SJSA1 (cell line): ENCODE data around the gene KNDC1. TPM values are rescaled to one million over a fixed set of nuclear protein-coding genes. Genes with fewer than 3 reads are reported as not detected.

Experiments
- DNase-seq, 2 experiments: peaks; one replicate each; pipeline ENCODE4 v3.0.0-alpha.2; 2015 to 2020; ENCODE audit warnings: low spot score in 2 of 2, low read depth in 1 of 2
- H3K27ac ChIP-seq: fragments of 250-450 bp; sonication (Bioruptor Pico); 2 replicates; pipeline ENCODE4 v1.5.1; 2020; ENCODE audit warnings: mild to moderate bottlenecking, moderate library complexity
- H3K27me3 ChIP-seq: fragments of 250-450 bp; sonication (Bioruptor Pico); replicated peaks from 2 replicates; pipeline ENCODE4 v1.5.1; 2020; ENCODE audit warnings: mild to moderate bottlenecking, moderate library complexity
- H3K36me3 ChIP-seq: fragments of 250-450 bp; sonication (Bioruptor Pico); 2 replicates; pipeline ENCODE4 v1.5.1; 2020; ENCODE audit warnings: mild to moderate bottlenecking
- H3K4me1 ChIP-seq: fragments of 250-450 bp; sonication (Bioruptor Pico); replicated peaks from 2 replicates; pipeline ENCODE4 v1.6.1; 2021; ENCODE audit warnings: mild to moderate bottlenecking
- H3K4me3 ChIP-seq: fragments of 250-450 bp; sonication (Bioruptor Pico); 2 replicates; pipeline ENCODE4 v1.5.1; 2020; ENCODE audit warnings: mild to moderate bottlenecking
- H3K9me3 ChIP-seq: fragments of 250-450 bp; sonication (Bioruptor Pico); replicated peaks from 2 replicates; pipeline ENCODE4 v1.5.1; 2020; ENCODE audit warnings: mild to moderate bottlenecking
- total RNA-seq: library from RNA; depleted of rRNA; stranded (reverse); fragments of >200 nt; shearing (Covaris generic); gene quantifications from 2 replicates; pipeline ENCODE4 v1.2.3, GENCODE V29; 2014

KNDC1 gene
- total RNA-seq, 1 experiment from 2014 or later, result 0.11 TPM

DNA sequence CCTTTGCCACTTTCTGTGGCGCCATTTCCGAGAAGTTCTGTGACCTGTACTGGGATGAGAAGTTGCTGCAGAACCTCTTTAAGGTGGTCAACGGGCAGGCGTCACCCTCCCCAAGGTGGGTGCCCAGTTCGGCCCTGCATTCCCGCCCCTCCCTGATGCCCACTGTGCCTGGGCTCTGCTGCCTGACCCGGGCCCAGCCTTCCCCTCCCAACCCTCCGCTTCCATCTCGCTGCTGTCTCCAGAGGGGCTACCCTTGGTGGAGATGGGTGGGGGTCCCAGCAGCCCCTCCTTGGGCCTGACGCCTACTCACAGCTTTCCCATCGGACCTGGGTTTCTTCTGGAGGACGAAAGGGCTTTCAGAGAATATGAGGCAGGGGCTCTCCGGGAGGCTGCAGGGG is 39.5 kb downstream of the KNDC1 start:
- no peaks in the 10 kb centered on the region for H3K36me3 ChIP-seq
- no peak overlapping the region for H3K4me3 ChIP-seq
- H3K27ac ChIP-seq, result no peak overlapping the region
- no peak for DNase-seq
- no peaks in the 10 kb centered on the region for H3K4me1 ChIP-seq
- H3K27me3 ChIP-seq, result peaks cover 16% of the 10 kb centered on the region
- H3K9me3 ChIP-seq, result no peaks in the 10 kb centered on the region

DNA sequence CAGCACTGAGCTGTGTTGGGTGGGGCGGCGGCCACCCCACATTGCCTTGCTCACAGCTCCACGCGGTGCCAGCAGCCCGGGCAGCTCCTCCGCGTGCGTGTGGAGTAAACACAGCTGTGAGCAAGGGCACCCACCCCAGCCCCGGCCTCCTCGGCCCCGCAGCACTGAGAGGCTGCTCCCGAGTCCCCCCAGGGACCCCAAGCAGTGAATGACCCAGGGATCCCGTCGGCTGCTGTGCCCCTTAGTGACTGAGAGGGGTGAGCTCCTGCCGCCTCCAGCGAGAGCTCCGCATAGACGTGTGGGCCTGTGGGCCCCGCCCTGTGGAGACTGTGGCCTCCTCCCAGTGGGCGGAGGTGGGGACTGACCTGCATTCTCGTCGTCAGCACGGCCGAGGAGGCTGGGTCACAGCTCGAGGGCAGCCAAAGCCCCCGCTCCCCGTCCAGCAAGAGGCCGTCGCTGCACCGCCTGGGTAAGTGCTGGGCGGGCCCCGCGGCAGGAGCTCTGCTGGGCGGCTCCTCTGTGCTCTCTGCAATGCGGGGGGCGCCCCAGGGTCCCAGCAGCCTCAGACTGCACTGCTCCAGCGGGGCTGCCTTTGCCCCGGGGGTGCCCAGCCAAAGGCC is 40.1 kb downstream of the KNDC1 start:
- Histone ChIP-seq H3K27ac (no peak overlapping the region), H3K4me1 (no peaks in the 10 kb centered on the region), H3K9me3 (no peaks in the 10 kb centered on the region), H3K4me3 (no peak overlapping the region), H3K27me3 (peaks cover 16% of the 10 kb centered on the region), H3K36me3 (no peaks in the 10 kb centered on the region)
- DNase-seq, result no peak

DNA sequence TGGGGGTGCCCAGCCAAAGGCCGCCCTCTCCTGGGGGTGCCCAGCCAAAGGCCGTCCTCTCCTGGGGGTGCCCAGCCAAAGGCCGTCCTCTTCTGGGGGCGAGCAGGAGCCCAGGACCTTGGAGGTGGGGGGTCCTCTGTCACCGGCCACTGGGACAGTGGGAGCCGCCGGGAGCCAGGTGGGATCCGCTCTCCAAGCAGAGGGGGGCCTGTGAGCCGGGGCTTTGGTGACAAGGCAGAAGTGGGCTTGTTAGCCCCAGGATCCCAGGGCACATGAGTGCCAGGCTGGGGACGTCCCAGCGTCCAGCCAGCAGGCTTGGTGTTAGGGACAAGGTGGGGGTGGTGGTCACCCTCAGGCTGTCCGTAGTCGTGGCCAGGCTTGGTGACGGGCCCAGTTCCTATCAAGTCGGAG is 40.6 kb downstream of the KNDC1 start:
- Histone ChIP-seq H3K27me3 (peaks cover 20% of the 10 kb centered on the region), H3K36me3 (no peaks in the 10 kb centered on the region), H3K9me3 (no peaks in the 10 kb centered on the region), H3K4me1 (no peaks in the 10 kb centered on the region), H3K4me3 (no peak overlapping the region), H3K27ac (no peak overlapping the region)
- DNase-seq, result no peak

DNA sequence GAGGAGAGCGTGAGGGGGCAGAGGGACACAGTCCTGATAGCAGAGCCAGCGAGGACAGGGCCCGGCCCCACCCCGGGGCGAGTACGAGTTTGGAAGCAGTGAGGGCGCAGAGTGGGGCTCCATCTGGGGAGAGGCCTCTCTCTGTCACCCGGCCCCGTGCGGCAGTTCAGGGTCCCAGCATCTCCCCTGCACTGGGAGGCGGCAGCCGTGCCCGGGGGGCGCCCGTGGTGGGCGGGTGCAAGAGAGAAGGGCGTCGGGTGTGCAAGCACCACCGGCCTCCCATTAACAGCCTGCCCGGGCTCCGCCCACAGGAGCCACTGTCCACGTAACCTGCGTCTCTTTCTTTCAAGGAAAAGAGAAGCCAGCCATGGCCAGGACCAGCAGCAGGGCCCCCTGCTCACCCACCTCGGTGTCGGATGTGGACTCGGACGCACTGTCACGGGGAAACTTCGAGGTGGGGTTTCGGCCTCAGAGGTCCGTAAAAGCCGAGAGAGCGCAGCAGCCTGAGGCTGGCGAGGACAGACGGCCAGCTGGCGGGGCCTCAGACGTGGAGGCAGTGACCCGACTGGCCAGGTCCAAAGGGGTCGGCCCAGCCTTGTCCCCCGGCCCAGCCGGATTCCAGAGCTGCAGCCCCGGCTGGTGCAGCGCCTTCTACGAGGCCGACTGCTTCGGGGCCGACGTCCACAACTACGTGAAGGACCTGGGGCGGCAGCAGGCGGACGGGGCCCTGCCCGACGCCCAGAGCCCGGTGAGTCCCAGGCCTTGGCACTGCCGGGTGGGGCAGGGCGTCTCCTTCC is 41.3 kb downstream of the KNDC1 start:
- no peak for DNase-seq
- Histone ChIP-seq H3K4me1 (no peaks in the 10 kb centered on the region), H3K4me3 (no peak overlapping the region), H3K36me3 (no peaks in the 10 kb centered on the region), H3K27ac (no peak overlapping the region), H3K9me3 (no peaks in the 10 kb centered on the region), H3K27me3 (peaks cover 20% of the 10 kb centered on the region)

DNA sequence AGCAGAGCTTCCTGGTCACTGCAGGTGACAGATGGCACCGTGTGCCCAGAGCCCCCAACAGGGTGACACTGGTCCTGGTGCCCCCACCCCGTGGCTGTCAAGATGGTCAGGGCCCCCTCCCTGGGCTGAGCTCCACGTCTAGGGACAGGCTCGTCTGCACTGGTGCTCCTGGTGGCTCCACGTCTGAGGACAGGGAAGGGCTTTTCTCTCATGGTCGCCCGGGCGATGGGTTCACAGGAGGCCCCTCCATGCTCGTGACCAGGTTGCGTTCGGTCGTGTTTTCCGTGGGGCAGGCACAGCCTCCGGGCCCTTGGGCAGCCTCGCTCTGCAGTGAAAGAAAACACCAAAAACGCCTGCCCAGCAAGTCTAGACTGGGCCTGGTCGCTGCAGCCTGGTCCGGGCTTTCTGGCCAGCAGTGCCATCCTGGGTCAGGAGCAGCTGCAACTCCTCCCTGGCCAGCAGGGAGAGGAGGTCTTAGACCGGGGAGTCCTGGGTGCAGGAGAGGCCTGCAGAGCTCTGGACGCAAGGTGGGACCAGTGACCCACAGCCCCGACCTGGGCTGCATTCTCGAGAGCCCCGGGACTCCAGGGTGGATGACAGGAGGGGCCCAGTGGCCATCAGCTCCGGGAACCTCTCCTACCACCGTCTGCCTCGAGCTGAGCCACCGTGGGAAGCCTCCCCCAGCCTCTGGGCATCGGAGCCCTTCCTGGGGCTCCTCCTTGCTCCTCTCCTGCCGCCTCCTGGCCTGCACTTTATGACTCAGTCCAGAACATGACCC is 42.1 kb downstream of the KNDC1 start:
- H3K9me3 ChIP-seq, result no peaks in the 10 kb centered on the region

DNA sequence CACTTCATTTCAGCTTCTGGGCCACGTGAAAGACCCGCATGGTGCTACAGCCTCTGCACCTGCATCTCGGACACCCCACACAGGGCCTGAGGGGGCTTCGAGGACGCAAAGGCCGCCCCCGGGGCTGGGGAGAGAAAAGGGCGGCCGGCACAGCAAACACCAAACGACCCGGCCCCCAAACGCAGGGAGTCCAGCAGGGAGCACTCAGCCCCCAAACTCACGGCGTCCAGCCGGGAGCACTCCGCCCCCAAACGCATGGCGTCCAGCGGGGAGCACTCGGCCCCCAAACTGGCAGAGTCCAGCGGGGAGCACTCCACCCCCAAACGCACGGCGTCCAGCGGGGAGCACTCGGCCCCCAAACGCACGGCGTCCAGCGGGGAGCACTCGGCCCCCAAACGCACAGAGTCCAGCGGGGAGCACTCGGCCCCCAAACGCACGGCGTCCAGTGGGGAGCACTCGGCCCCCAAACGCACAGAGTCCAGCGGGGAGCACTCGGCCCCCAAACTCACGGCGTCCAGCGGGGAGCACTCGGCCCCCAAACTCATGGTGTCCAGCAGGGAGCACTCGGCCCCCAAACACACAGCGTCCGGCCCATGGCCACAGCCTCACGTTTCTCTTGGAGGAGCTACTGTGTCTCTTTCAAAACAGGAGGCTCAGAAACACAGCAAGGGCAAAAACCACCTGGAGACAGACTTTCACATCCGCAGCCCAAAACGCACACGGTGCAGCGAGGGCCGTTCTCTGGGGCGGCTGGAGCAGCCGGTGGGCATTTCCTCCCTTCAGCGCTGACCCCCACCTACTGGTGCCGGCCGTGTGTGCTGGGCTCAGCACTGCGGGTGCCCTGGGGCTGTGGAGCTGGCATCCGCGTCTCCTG is 43.0 kb downstream of the KNDC1 start:
- no peak for DNase-seq
- no peaks in the 10 kb centered on the region for H3K9me3 ChIP-seq
- H3K36me3 ChIP-seq, result no peaks in the 10 kb centered on the region
- no peak overlapping the region for H3K27ac ChIP-seq
- H3K4me1 ChIP-seq, result no peaks in the 10 kb centered on the region
- H3K4me3 ChIP-seq, result no peak overlapping the region
- peaks cover 12% of the 10 kb centered on the region; the same call in 1 of the 2 replicates for H3K27me3 ChIP-seq

More for the DNA sequence above, 42.1 kb downstream of the KNDC1 start:
- H3K27ac ChIP-seq, result no peak overlapping the region
- no peak overlapping the region for H3K4me3 ChIP-seq
- peaks cover 14% of the 10 kb centered on the region for H3K27me3 ChIP-seq
- no peaks in the 10 kb centered on the region for H3K4me1 ChIP-seq
- DNase-seq, result no peak
- no peaks in the 10 kb centered on the region for H3K36me3 ChIP-seq

DNA sequence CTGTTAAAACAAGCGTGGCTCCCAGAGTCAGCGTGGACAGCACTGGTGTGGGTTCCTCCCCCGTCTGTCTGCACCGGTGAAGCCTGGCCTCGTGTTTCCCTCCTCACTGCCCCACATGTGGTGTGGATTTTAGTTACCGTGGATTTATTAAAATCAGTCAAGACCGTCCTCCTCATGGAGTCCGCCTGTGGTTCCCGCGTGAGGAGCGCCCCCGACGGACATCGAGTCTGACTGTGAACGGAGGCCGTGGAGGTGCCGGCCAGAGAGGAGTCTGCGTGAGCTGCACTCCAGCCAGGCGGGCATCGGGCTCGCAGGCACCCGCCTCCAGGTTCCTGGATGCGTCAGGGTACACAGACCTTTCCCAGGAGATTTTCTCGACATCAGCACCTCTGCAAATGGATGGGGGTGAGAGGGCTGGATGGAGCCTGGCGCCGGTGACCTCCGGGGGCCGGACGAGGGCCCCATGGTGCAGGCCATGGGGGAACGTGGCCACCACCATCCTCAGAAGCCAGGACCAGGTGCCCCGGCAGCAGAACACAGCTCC is 43.7 kb downstream of the KNDC1 start:
- Histone ChIP-seq H3K27me3 (peaks cover 12% of the 10 kb centered on the region; the same call in 1 of the 2 replicates), H3K27ac (no peak overlapping the region), H3K36me3 (no peaks in the 10 kb centered on the region), H3K4me1 (no peaks in the 10 kb centered on the region), H3K9me3 (no peaks in the 10 kb centered on the region), H3K4me3 (no peak overlapping the region)
- DNase-seq, result no peak

DNA sequence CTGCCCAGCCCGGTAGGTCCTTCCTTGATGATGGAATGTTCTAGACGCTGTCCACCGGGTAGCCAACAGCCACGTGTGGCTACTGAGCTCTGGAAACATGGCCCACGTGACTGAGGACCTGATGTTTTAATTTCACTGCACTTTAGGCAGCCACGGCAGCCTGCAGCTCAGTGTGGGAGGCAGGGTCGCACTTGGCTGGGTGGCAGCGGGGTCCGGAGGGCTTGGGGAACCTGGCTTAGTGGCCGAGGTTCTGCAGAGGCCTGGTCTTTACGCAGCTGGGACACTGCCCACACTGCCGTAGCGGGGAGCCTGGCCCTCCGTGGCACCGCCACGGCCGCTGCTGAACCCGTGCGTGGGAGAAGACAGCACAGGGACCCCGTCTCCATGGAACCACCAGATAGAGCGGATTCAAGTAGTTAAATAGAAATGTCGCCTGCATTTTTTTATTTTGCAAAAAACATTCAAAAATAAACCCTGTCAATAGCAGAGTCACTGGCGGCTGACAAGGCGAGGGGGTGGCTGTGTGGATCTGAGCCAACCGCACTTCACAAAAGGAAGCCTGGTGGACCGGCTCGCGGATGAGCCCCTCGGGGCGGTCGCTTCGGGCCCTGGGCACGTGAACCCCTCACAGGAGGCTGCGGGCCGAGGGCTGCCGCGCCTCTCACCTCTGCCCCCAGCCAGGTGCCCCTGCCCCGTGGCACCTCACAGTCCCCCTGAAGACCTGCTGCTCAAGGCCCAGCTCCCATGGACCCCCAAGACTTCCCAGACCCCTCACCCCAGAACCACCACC is 44.4 kb downstream of the KNDC1 start:
- H3K9me3 ChIP-seq, result no peaks in the 10 kb centered on the region
- H3K4me1 ChIP-seq, result no peaks in the 10 kb centered on the region
- H3K36me3 ChIP-seq, result no peaks in the 10 kb centered on the region
- H3K4me3 ChIP-seq, result no peak overlapping the region
- H3K27me3 ChIP-seq, result peaks cover 12% of the 10 kb centered on the region; the same call in 1 of the 2 replicates
- no peak for DNase-seq
- no peak overlapping the region for H3K27ac ChIP-seq

DNA sequence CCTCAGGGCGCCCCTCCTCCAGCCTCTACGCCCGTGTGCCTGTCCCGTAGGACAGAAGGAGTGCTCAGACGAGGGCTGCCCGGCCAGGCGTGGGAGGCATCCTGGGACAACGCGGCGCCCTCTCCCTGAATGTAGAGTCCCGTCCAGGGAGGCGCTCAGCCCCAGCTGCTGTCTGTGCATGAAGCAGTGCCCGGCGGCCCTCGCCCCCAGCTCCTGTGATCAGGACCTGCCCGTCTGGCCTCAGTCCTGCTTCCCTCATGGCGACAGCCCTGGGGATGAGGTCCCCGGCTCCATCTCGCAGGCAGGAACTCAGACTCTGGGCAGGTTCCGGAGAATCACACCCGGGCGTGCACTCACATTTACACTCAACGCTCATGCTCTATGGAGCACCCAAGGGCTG is 45.1 kb downstream of the KNDC1 start:
- Histone ChIP-seq H3K4me1 (no peaks in the 10 kb centered on the region), H3K9me3 (no peaks in the 10 kb centered on the region), H3K27me3 (peaks cover 12% of the 10 kb centered on the region; the same call in 1 of the 2 replicates), H3K27ac (no peak overlapping the region), H3K4me3 (no peak overlapping the region), H3K36me3 (no peaks in the 10 kb centered on the region)
- no peak for DNase-seq

DNA sequence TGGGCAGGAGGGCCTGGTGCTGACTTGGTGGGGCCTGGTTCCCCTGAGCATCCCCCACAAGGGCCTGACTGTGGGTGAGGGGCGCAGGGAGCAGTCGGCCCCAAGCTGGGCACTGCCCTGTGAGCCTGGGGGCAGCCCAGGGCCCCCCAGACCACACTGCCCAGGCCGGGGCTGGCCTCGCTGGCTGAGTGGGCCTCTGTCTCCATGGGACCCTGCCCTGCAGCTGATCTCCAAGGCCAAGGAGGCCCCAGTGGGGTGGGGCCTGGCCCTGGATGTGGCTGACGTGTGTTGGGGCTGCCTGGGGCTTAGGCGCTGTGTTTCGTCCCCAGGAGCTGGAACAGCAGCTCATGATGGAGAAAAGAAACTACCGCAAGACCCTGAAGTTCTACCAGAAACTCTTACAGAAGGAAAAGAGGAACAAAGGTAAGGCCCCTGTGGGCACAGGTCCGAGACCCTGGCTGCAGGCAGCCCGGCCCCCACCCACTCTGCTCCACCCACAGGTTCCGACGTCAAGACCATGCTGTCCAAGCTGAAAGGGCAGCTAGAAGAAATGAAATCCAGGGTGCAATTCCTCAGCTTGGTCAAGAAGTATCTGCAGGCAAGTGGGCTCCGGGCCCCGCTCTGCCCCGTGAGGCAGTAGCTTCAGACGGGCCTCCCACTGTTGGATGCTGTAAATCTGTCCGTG is 46.5 kb downstream of the KNDC1 start:
- no peaks in the 10 kb centered on the region for H3K36me3 ChIP-seq
- no peaks in the 10 kb centered on the region for H3K9me3 ChIP-seq
- no peak for DNase-seq
- H3K27me3 ChIP-seq, result 0 out of 2 replicates have a peak, but pooled peaks cover 12% of the 10 kb centered on the region
- H3K4me1 ChIP-seq, result no peaks in the 10 kb centered on the region
- no peak overlapping the region for H3K27ac ChIP-seq
- H3K4me3 ChIP-seq, result no peak overlapping the region

DNA sequence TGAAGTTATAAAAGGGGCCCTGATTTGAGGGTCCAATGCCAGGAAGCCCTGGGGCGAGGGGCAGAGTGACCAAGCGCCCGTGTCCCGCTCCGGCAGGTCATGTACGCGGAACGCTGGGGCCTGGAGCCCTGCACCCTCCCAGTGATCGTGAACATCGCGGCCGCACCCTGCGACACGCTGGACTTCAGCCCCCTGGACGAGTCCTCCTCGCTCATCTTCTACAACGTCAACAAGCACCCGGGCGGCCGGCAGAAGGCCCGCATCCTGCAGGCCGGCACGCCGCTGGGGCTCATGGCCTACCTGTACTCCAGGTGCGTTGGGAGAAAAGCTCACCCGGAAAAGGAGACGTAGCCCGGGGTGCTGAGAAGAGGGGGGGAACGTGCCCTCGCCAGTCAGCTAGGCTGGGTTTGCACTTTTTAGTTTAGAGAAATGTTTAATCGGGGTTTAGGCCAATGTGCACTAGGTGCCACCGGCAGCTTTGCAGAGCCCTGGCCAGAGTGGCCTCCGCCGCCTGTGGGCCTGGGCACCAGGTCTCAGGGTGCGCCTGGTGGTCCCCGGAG is 47.1 kb downstream of the KNDC1 start:
- Histone ChIP-seq H3K27ac (no peak overlapping the region), H3K27me3 (peaks cover 10% of the 10 kb centered on the region; the same call in 1 of the 2 replicates), H3K4me3 (no peak overlapping the region), H3K9me3 (no peaks in the 10 kb centered on the region), H3K4me1 (no peaks in the 10 kb centered on the region), H3K36me3 (no peaks in the 10 kb centered on the region)
- no peak for DNase-seq

DNA sequence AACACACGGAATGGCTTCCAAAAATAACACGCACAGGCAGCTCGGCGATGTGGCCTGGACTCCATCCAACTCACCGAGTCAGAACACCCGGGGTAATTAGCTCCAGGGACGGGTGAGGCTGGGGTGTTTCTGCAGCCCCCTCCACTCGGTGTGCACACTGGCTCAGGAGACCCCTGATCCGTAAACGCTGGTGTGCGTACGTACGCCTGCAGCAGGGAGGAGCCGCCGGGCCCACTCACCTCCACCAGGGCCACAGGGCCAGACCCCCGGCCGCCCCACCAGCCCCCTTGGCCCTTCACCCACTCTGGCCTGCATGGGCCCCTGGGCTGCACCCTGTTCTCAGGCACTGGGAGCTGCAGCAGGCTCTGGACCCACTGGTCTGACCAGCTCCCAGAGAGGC is 47.6 kb downstream of the KNDC1 start:
- H3K9me3 ChIP-seq, result no peaks in the 10 kb centered on the region
- H3K27me3 ChIP-seq, result peaks cover 7% of the 10 kb centered on the region; the same call in 1 of the 2 replicates
- no peak for DNase-seq
- no peaks in the 10 kb centered on the region for H3K4me1 ChIP-seq
- no peak overlapping the region for H3K27ac ChIP-seq
- H3K4me3 ChIP-seq, result no peak overlapping the region
- no peaks in the 10 kb centered on the region for H3K36me3 ChIP-seq
